ENCODE measurements around the gene MTMR12. TPM values are rescaled to one million over a fixed set of nuclear protein-coding genes. Genes with fewer than 3 reads are reported as not detected.

The MTMR12 gene
- total and polyA plus RNA-seq, 2 of the 8 experiments (the other 6 are each of a cell fraction or from before 2014, with no cell fraction given), result 19.1 to 59.3 TPM

- Histone ChIP-seq H3K27ac (ENCODE audit: low read depth, low read length) (no peak overlapping the region), H3K18ac (ENCODE audit: extremely low read depth, low read length) (no peak overlapping the region), H3K4ac (replicated peaks; ENCODE audit: insufficient read length, low read depth, low read length) (no peak overlapping the region), H2BK120ac (replicated peaks; ENCODE audit: low read depth, low read length) (no peak overlapping the region), H4K5ac (ENCODE audit: insufficient read length, low read depth, low read length) (no peak overlapping the region), H3K9ac (replicated peaks in 1 of 4; ENCODE audit: extremely low read depth in 1 of 4, low read depth in 3 of 4, low read length in 3 of 4) (no peak overlapping the region), H3K79me1 (ENCODE audit: low read depth, low read length) (peaks cover 9% of the 10 kb centered on the region), H2BK15ac (ENCODE audit: low read length) (0 out of 2 replicates have a peak overlapping the region, but pooled peaks have one; percentile 20), H4K20me1 (replicated peaks in 1 of 2; ENCODE audit: control insufficient read depth in 1 of 2, insufficient read depth in 2 of 2, low read length in 2 of 2) (no peaks in the 10 kb centered on the region), H2AFZ (ENCODE audit: low read length) (no peak overlapping the region), H4K8ac (ENCODE audit: extremely low read depth, insufficient read depth, low read length) (no peak overlapping the region), H4K91ac (replicated peaks; ENCODE audit: insufficient read length, low read length) (no peak overlapping the region), H2BK12ac (ENCODE audit: low read depth, low read length) (no peak overlapping the region; the same call in 1 of the 2 replicates), H3K56ac (replicated peaks; ENCODE audit: insufficient read length, low read depth, low read length) (no peak overlapping the region), H3K27me3 (replicated peaks in 1 of 4; ENCODE audit: control insufficient read depth in 3 of 4, extremely low read depth in 1 of 4, insufficient read depth in 3 of 4, low read length in 3 of 4) (no peaks in the 10 kb centered on the region), H3K4me1 (replicated peaks in 1 of 4; ENCODE audit: control insufficient read depth in 3 of 4, insufficient read depth in 4 of 4, low read length in 3 of 4) (peaks cover 9 to 32% (median 17%) of the 10 kb centered on the region in 4 experiments; a peak in 6 of 7 replicates), H3K36me3 (ENCODE audit: control insufficient read depth in 2 of 4, insufficient read depth in 4 of 4, low read length in 3 of 4) (peaks cover 0 to 3% (median 0%) of the 10 kb centered on the region in 4 experiments; a peak in 2 of 8 replicates), H3K4me3 (ENCODE audit: extremely low read depth in 1 of 4, insufficient read depth in 2 of 4, low read depth in 3 of 4, low read length in 4 of 4) (no peak overlapping the region), H2BK5ac (ENCODE audit: low read depth, low read length) (0 out of 2 replicates have a peak overlapping the region, but pooled peaks have one; percentile 11), H3K79me2 (ENCODE audit: control insufficient read depth in 1 of 2, insufficient read depth in 2 of 2, low read length in 2 of 2) (peaks cover 0 to 63% of the 10 kb centered on the region in 2 experiments; a peak in 3 of 4 replicates), H3K9me3 (ENCODE audit: insufficient read depth in 2 of 2, low read depth in 1 of 2, low read length in 1 of 2) (no peaks in the 10 kb centered on the region), H3K23me2 (ENCODE audit: low read depth, low read length) (no peaks in the 10 kb centered on the region), H2BK20ac (ENCODE audit: low read length) (0 out of 2 replicates have a peak overlapping the region, but pooled peaks have one; percentile 36), H2AK5ac (ENCODE audit: low read depth, low read length) (no peak overlapping the region), H3K23ac (ENCODE audit: insufficient read length) (no peak overlapping the region), H3K4me2 (ENCODE audit: insufficient read depth in 1 of 2, low read depth in 2 of 2, low read length in 2 of 2) (no peak overlapping the region), H3K14ac (ENCODE audit: insufficient read length) (no peak overlapping the region)
- WGBS, 2 experiments (ENCODE audit: extremely low coverage in 1 of 2, insufficient coverage in 1 of 2, insufficient read length in 1 of 2, insufficient replicate concordance in 2 of 2, low coverage in 1 of 2, low lambda C conversion rate in 2 of 2, missing lambda C conversion rate in 1 of 2), result 91% methylated on average over 3 of the region's 3 CpGs; no CpG with 5 or more reads in 1 of the 2 experiments
- POLR2A ChIA-PET (ENCODE audit: partially characterized antibody), result interaction anchor here (1.7 kb wide), 1 partner anchor 34 kb away, joined by 4 read pairs; the partner anchor contains the start of gene MTMR12
- CTCF ChIA-PET (ENCODE audit: partially characterized antibody), result interaction anchor here (1.6 kb wide), 1 partner anchor 17 kb away, joined by 5 read pairs; no protein-coding TSS in a partner anchor
- no peak for TF ChIP-seq SRF (IDR thresholded peaks at IDR 0.05; ENCODE audit: low read depth, low read length)
- FAIRE-seq, result no peak
- DNase-seq (ENCODE audit: low read depth in 1 of 2, low spot score in 2 of 2), result no peak
These were observed 33.0 kb downstream of the MTMR12 start for GRCh38 chr5:32279786-32280185.

Measured in H1 (cell line).